Measurements from ENCODE around the gene PDE1C. TPM values are rescaled to one million over a fixed set of nuclear protein-coding genes. Genes with fewer than 3 reads are reported as not detected.

The PDE1C gene
- total RNA-seq, 2 donors from 2014 or later: 0.26 to 0.60 TPM

- Histone ChIP-seq H3K27ac (ENCODE audit: low read depth, low read length) (no peak overlapping the region), H3K9me3 (ENCODE audit: control insufficient read depth, low read length) (peaks cover 3% of the 10 kb centered on the region), H3K27me3 (ENCODE audit: control insufficient read depth, insufficient read depth, low read length, poor library complexity, severe bottlenecking) (no peaks in the 10 kb centered on the region), H3K4me1 (ENCODE audit: control insufficient read depth, insufficient read depth, low read length) (no peaks in the 10 kb centered on the region), H3K9ac (ENCODE audit: extremely low read depth, low read length, poor library complexity, severe bottlenecking) (no peak overlapping the region), H3K36me3 (ENCODE audit: control insufficient read depth, insufficient read depth, low read length) (no peaks in the 10 kb centered on the region), H3K4me3 (ENCODE audit: low read length) (no peak overlapping the region)
- WGBS, 2 experiments (ENCODE audit: insufficient coverage in 1 of 2, insufficient read length in 1 of 2): 90 to 95% methylated on average over 5 to 6 of the region's 6 CpGs
- Mint-ChIP-seq H3K4me3 (no peak overlapping the region), H3K27me3 (ENCODE audit: insufficient read depth) (peaks cover 15% of the 10 kb centered on the region), H3K9me3 (peaks cover under 1% of the 10 kb centered on the region), H3K4me1 (no peaks in the 10 kb centered on the region), H3K27ac (no peak overlapping the region), H3K36me3 (ENCODE audit: low read depth) (no peaks in the 10 kb centered on the region)
- no peak for DNase-seq
- no peak for TF ChIP-seq CTCF (conservative IDR thresholded peaks at IDR 0.05)
These were observed 46.8 kb downstream of the PDE1C start for GRCh38 chr7:32023376-32023775.

DNA sequence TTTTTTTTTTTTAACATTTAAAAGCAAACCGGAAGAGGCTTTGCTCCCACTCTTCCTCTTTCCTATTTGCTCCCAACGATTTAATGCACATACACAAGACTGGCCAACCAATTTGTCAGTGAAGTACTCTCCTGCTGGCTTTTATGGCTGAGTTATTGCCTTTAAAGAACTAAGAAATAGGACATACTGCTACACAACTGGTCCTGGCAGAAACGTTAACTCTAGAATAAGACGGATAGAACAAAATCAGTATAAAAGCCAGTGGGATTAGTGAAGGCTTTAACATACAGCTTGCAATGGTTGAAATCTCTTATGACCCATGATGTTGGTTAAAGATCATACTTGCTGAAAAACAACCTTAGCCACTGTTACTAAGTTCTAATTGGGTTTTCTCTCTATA lies 47.2 kb downstream of the PDE1C start:
- no peak overlapping the region for H3K4me3 ChIP-seq (ENCODE audit: low read length)
- no peaks in the 10 kb centered on the region for H3K4me1 ChIP-seq (ENCODE audit: control insufficient read depth, insufficient read depth, low read length)
- peaks cover 7% of the 10 kb centered on the region for H3K9me3 ChIP-seq (ENCODE audit: control insufficient read depth, low read length)
- no peak overlapping the region for H3K4me3 Mint-ChIP-seq
- no peak for DNase-seq
- H3K27ac Mint-ChIP-seq: no peak overlapping the region
- H3K27me3 ChIP-seq (ENCODE audit: control insufficient read depth, insufficient read depth, low read length, poor library complexity, severe bottlenecking): no peaks in the 10 kb centered on the region
- H3K27me3 Mint-ChIP-seq (ENCODE audit: insufficient read depth): peaks cover 15% of the 10 kb centered on the region
- TF ChIP-seq CTCF (conservative IDR thresholded peaks at IDR 0.05): no peak
- no peaks in the 10 kb centered on the region for H3K36me3 Mint-ChIP-seq (ENCODE audit: low read depth)
- no peak overlapping the region for H3K27ac ChIP-seq (ENCODE audit: low read depth, low read length)
- no peaks in the 10 kb centered on the region for H3K36me3 ChIP-seq (ENCODE audit: control insufficient read depth, insufficient read depth, low read length)
- 89 to 100% methylated on average over 2 to 4 of the region's 4 CpGs for WGBS, 2 experiments (ENCODE audit: insufficient coverage in 1 of 2, insufficient read length in 1 of 2)
- no peaks in the 10 kb centered on the region for H3K4me1 Mint-ChIP-seq
- H3K9ac ChIP-seq (ENCODE audit: extremely low read depth, low read length, poor library complexity, severe bottlenecking): no peak overlapping the region
- peaks cover 5% of the 10 kb centered on the region for H3K9me3 Mint-ChIP-seq

- Mint-ChIP-seq H3K36me3 (ENCODE audit: low read depth) (no peaks in the 10 kb centered on the region), H3K9me3 (peaks cover 15% of the 10 kb centered on the region), H3K4me1 (no peaks in the 10 kb centered on the region), H3K27ac (no peak overlapping the region), H3K27me3 (ENCODE audit: insufficient read depth) (peaks cover 4% of the 10 kb centered on the region), H3K4me3 (no peak overlapping the region)
- peaks cover 16% of the 10 kb centered on the region for H3K9me3 ChIP-seq (ENCODE audit: control insufficient read depth, low read length)
- no peak overlapping the region for H3K4me3 ChIP-seq (ENCODE audit: low read length)
- H3K9ac ChIP-seq (ENCODE audit: extremely low read depth, low read length, poor library complexity, severe bottlenecking): no peak overlapping the region
- no peaks in the 10 kb centered on the region for H3K27me3 ChIP-seq (ENCODE audit: control insufficient read depth, insufficient read depth, low read length, poor library complexity, severe bottlenecking)
- 79 to 94% methylated on average over 2 of the region's 2 CpGs for WGBS, 2 experiments (ENCODE audit: insufficient coverage in 1 of 2, insufficient read length in 1 of 2)
- TF ChIP-seq CTCF (conservative IDR thresholded peaks at IDR 0.05): no peak
- H3K4me1 ChIP-seq (ENCODE audit: control insufficient read depth, insufficient read depth, low read length): no peaks in the 10 kb centered on the region
- no peak for DNase-seq
- H3K36me3 ChIP-seq (ENCODE audit: control insufficient read depth, insufficient read depth, low read length): no peaks in the 10 kb centered on the region
- H3K27ac ChIP-seq (ENCODE audit: low read depth, low read length): no peak overlapping the region
These were observed 49.6 kb downstream of the PDE1C start for GRCh38 chr7:32020551-32021159.

All from endodermal cell (in vitro differentiated cells).